ENCODE results near the gene RGS19.
A peak's percentile ranks its signal among the peaks of the same experiment; 100 is the strongest.

Gene RGS19

GRCh38 chr20:64106435-64106961 lies 27.2 kb upstream of the RGS19 start:
- FAIRE-seq (no peak), DNase-seq (ENCODE audit: insufficient read length) (no peak)
- TF ChIP-seq POLR2A (IDR thresholded peaks at IDR 0.05; ENCODE audit: low read depth, low read length) (no peak), POLR2AphosphoS5 (IDR thresholded peaks at IDR 0.05; ENCODE audit: low read depth, low read length) (no peak), TAF1 (IDR thresholded peaks at IDR 0.05; ENCODE audit: borderline replicate concordance, low read depth, low read length) (no peak)

- DNase-seq (ENCODE audit: insufficient read length) (no peak), FAIRE-seq (no peak)
- no peak for TF ChIP-seq TAF1 (IDR thresholded peaks at IDR 0.05; ENCODE audit: borderline replicate concordance, low read depth, low read length)
- no peak for TF ChIP-seq POLR2A (IDR thresholded peaks at IDR 0.05; ENCODE audit: low read depth, low read length)
- no peak for TF ChIP-seq POLR2AphosphoS5 (IDR thresholded peaks at IDR 0.05; ENCODE audit: low read depth, low read length)
Measured at GRCh38 chr20:64105846-64106434, 26.6 kb upstream of the RGS19 start.

GRCh38 chr20:64104667-64105451 lies 25.5 kb upstream of the RGS19 start:
- DNase-seq (ENCODE audit: insufficient read length) (no peak), FAIRE-seq (no peak)
- TF ChIP-seq POLR2AphosphoS5 (IDR thresholded peaks at IDR 0.05; ENCODE audit: low read depth, low read length) (no peak), TAF1 (IDR thresholded peaks at IDR 0.05; ENCODE audit: borderline replicate concordance, low read depth, low read length) (no peak), POLR2A (IDR thresholded peaks at IDR 0.05; ENCODE audit: low read depth, low read length) (no peak)

GRCh38 chr20:64103871-64104666 lies 24.8 kb upstream of the RGS19 start:
- DNase-seq (ENCODE audit: insufficient read length) (no peak), FAIRE-seq (no peak)
- no peak for TF ChIP-seq POLR2AphosphoS5 (IDR thresholded peaks at IDR 0.05; ENCODE audit: low read depth, low read length)
- TF ChIP-seq TAF1 (IDR thresholded peaks at IDR 0.05; ENCODE audit: borderline replicate concordance, low read depth, low read length), result no peak
- no peak for TF ChIP-seq POLR2A (IDR thresholded peaks at IDR 0.05; ENCODE audit: low read depth, low read length)

GRCh38 chr20:64102647-64103354 lies 23.5 kb upstream of the RGS19 start:
- TF ChIP-seq TAF1 (IDR thresholded peaks at IDR 0.05; ENCODE audit: borderline replicate concordance, low read depth, low read length), result no peak
- TF ChIP-seq POLR2A (IDR thresholded peaks at IDR 0.05; ENCODE audit: low read depth, low read length), result no peak
- no peak for TF ChIP-seq POLR2AphosphoS5 (IDR thresholded peaks at IDR 0.05; ENCODE audit: low read depth, low read length)
- DNase-seq (ENCODE audit: insufficient read length) (no peak), FAIRE-seq (no peak)

- no peak for TF ChIP-seq POLR2AphosphoS5 (IDR thresholded peaks at IDR 0.05; ENCODE audit: low read depth, low read length)
- no peak for TF ChIP-seq POLR2A (IDR thresholded peaks at IDR 0.05; ENCODE audit: low read depth, low read length)
- no peak for TF ChIP-seq TAF1 (IDR thresholded peaks at IDR 0.05; ENCODE audit: borderline replicate concordance, low read depth, low read length)
- FAIRE-seq (no peak), DNase-seq (ENCODE audit: insufficient read length) (peak; percentile 89)
Measured at GRCh38 chr20:64101731-64102621, 22.7 kb upstream of the RGS19 start.

GRCh38 chr20:64100946-64101688 lies 21.8 kb upstream of the RGS19 start:
- DNase-seq (ENCODE audit: insufficient read length), result no peak
- no peak for TF ChIP-seq TAF1 (IDR thresholded peaks at IDR 0.05; ENCODE audit: borderline replicate concordance, low read depth, low read length)
- no peak for FAIRE-seq

- DNase-seq (ENCODE audit: insufficient read length) (no peak), FAIRE-seq (no peak)
- TF ChIP-seq TAF1 (IDR thresholded peaks at IDR 0.05; ENCODE audit: borderline replicate concordance, low read depth, low read length), result no peak
- no peak for TF ChIP-seq POLR2A (IDR thresholded peaks at IDR 0.05; ENCODE audit: low read depth, low read length)
- no peak for TF ChIP-seq POLR2AphosphoS5 (IDR thresholded peaks at IDR 0.05; ENCODE audit: low read depth, low read length)
Measured at GRCh38 chr20:64100566-64100888, 21.2 kb upstream of the RGS19 start.

GRCh38 chr20:64099880-64100565 lies 20.7 kb upstream of the RGS19 start:
- FAIRE-seq, result peak; percentile 42
- no peak for TF ChIP-seq POLR2A (IDR thresholded peaks at IDR 0.05; ENCODE audit: low read depth, low read length)
- TF ChIP-seq TAF1 (IDR thresholded peaks at IDR 0.05; ENCODE audit: borderline replicate concordance, low read depth, low read length), result no peak
- TF ChIP-seq POLR2AphosphoS5 (IDR thresholded peaks at IDR 0.05; ENCODE audit: low read depth, low read length), result no peak
- DNase-seq (ENCODE audit: insufficient read length), result no peak
